ENCODE measurements around the gene EGFR.

GRCh38 chr7:55158541-55159382 is 139.9 kb downstream of the EGFR start:
- no peak for TF ChIP-seq CTCF (IDR thresholded peaks at IDR 0.05)
- no peak for TF ChIP-seq PBX3 (IDR thresholded peaks at IDR 0.05)
- no peak for TF ChIP-seq CEBPB (IDR thresholded peaks at IDR 0.05)
- no peak for TF ChIP-seq RFX5 (IDR thresholded peaks at IDR 0.05)
- TF ChIP-seq MYC (IDR thresholded peaks at IDR 0.05; ENCODE audit: borderline replicate concordance, low read length): no peak
- TF ChIP-seq MAFK (IDR thresholded peaks at IDR 0.05; ENCODE audit: partially characterized antibody): no peak
- no peak for TF ChIP-seq ZC3H11A (IDR thresholded peaks at IDR 0.05)
- no peak for TF ChIP-seq EP300 (IDR thresholded peaks at IDR 0.05)

Data from A549 (cell line).